Ascending aorta (tissue), 2 donors: ENCODE results near the gene GLUL. TPM values are rescaled to one million over a fixed set of nuclear protein-coding genes. Genes with fewer than 3 reads are reported as not detected.

Experiments
- DNase-seq, 2 donors: peaks; one replicate each; pipeline ENCODE4 v3.0.0-alpha.2; 2019; ENCODE audit warnings: low spot score in 2 of 2
- H3K27ac ChIP-seq, 2 donors: fragments of 200-600 bp; sonication (generic); one replicate each; pipeline ENCODE4 v1.5.1; 2016 to 2017; ENCODE audit warnings: mild to moderate bottlenecking in 1 of 2
- H3K27me3 ChIP-seq: fragments of 200-600 bp; sonication (generic); one replicate; pipeline ENCODE4 v1.5.1; 2017
- H3K36me3 ChIP-seq, 2 donors: fragments of 200-600 bp; sonication (generic); one replicate each; pipeline ENCODE4 v1.5.1; 2016
- H3K4me1 ChIP-seq, 2 donors: fragments of 200-600 bp; sonication (generic); one replicate each; pipeline ENCODE4 v1.5.1; 2016 to 2017; ENCODE audit warnings: mild to moderate bottlenecking in 1 of 2
- H3K4me3 ChIP-seq, 2 donors: fragments of 200-600 bp; sonication (generic); one replicate each; pipeline ENCODE4 v1.5.1; 2016 to 2017; ENCODE audit warnings: mild to moderate bottlenecking in 1 of 2
- H3K9me3 ChIP-seq, 2 donors: fragments of 200-600 bp; sonication (generic); one replicate each; pipeline ENCODE4 v1.5.1; 2016
- CTCF ChIP-seq, 3 experiments: fragments of 200-600 bp in 2 of 3; fragments of 450-650 bp in 1 of 3; sonication (generic) in 2 of 3; IDR thresholded peaks; one replicate each; pipeline ENCODE4 v1.5.1; 2016 to 2019; ENCODE audit warnings: antibody characterized with exemption in 3 of 3, mild to moderate bottlenecking in 1 of 3, moderate library complexity in 1 of 3
- intact Hi-C: fragments of 100-400 bp; cut with DNase I; formaldehyde crosslinking; loops from one replicate; pipeline ENCODE4 v1.15.1; 2023
- total RNA-seq: library from RNA; depleted of rRNA; stranded (reverse); fragments of >200 nt; gene quantifications from one replicate; pipeline ENCODE4 v1.1.0, GENCODE V29; 2016

Gene GLUL
- total RNA-seq, 1 donor from 2014 or later = 1,017 TPM

- H3K4me3 ChIP-seq = no peak overlapping the region
- H3K4me1 ChIP-seq = no peaks in the 10 kb centered on the region
- no peaks in the 10 kb centered on the region for H3K9me3 ChIP-seq
- H3K36me3 ChIP-seq = no peaks in the 10 kb centered on the region
- intact Hi-C loops = no loop called here
- H3K27ac ChIP-seq = no peak overlapping the region
- DNase-seq = no peak
- TF ChIP-seq CTCF (IDR thresholded peaks at IDR 0.05) = no peak
- H3K27me3 ChIP-seq = no peaks in the 10 kb centered on the region
These were observed 36.5 kb upstream of the GLUL start for GRCh38 chr1:182428043-182428442.

- TF ChIP-seq CTCF (IDR thresholded peaks at IDR 0.05) = no peak
- no peak for DNase-seq
- intact Hi-C loops = no loop called here
- Histone ChIP-seq H3K27me3 (no peaks in the 10 kb centered on the region), H3K4me3 (no peak overlapping the region), H3K27ac (no peak overlapping the region), H3K9me3 (no peaks in the 10 kb centered on the region), H3K4me1 (no peaks in the 10 kb centered on the region), H3K36me3 (no peaks in the 10 kb centered on the region)
These were observed 35.1 kb upstream of the GLUL start for GRCh38 chr1:182426442-182427430.

- intact Hi-C loops = no loop called here
- no peaks in the 10 kb centered on the region for H3K36me3 ChIP-seq
- no peak for DNase-seq
- no peaks in the 10 kb centered on the region for H3K27me3 ChIP-seq
- H3K4me3 ChIP-seq = no peak overlapping the region
- H3K4me1 ChIP-seq = no peaks in the 10 kb centered on the region
- no peaks in the 10 kb centered on the region for H3K9me3 ChIP-seq
- TF ChIP-seq CTCF (IDR thresholded peaks at IDR 0.05) = no peak
- no peak overlapping the region for H3K27ac ChIP-seq
These were observed 24.2 kb upstream of the GLUL start for GRCh38 chr1:182415789-182416188.

GRCh38 chr1:182413969-182414368, 22.4 kb upstream of the GLUL start:
- no peaks in the 10 kb centered on the region for H3K9me3 ChIP-seq
- H3K36me3 ChIP-seq = no peaks in the 10 kb centered on the region
- H3K27me3 ChIP-seq = no peaks in the 10 kb centered on the region
- TF ChIP-seq CTCF (IDR thresholded peaks at IDR 0.05) = no peak
- no peak overlapping the region for H3K4me3 ChIP-seq
- intact Hi-C loops = no loop called here
- H3K4me1 ChIP-seq = peaks cover 0 to 5% of the 10 kb centered on the region in 2 donors
- no peak for DNase-seq
- no peak overlapping the region for H3K27ac ChIP-seq

- Histone ChIP-seq H3K27ac (no peak overlapping the region), H3K36me3 (no peaks in the 10 kb centered on the region), H3K4me1 (peaks cover 0 to 5% of the 10 kb centered on the region in 2 donors), H3K9me3 (no peaks in the 10 kb centered on the region), H3K27me3 (no peaks in the 10 kb centered on the region), H3K4me3 (no peak overlapping the region)
- TF ChIP-seq CTCF (IDR thresholded peaks at IDR 0.05) = no peak
- intact Hi-C loops = no loop called here
- no peak for DNase-seq
These were observed 21.9 kb upstream of the GLUL start for GRCh38 chr1:182413486-182413885.
